Fibroblast of villous mesenchyme (primary cell): ENCODE measurements around the gene AURKAIP1. TPM values are rescaled to one million over a fixed set of nuclear protein-coding genes. Genes with fewer than 3 reads are reported as not detected.

ENCODE experiments used
- DNase-seq: peaks from one replicate; pipeline ENCODE4 v3.0.0-alpha.2; 2010; ENCODE audit warnings: low read depth
- H3K4me3 ChIP-seq: 2 replicates; pipeline ENCODE4 v1.5.1; 2011; ENCODE audit warnings: low read depth, mild to moderate bottlenecking, low read length
- CTCF ChIP-seq: IDR thresholded peaks from 2 replicates; pipeline ENCODE4 v1.5.1; 2012; ENCODE audit warnings: low read depth, mild to moderate bottlenecking, low read length; ENCODE audit not compliant: insufficient read depth
- total RNA-seq: library from RNA; depleted of rRNA; stranded (reverse); fragments of >200 nt; gene quantifications from 2 replicates; pipeline ENCODE4 v1.2.3, GENCODE V29; 2012

Gene AURKAIP1
- total RNA-seq, 1 donor: 94.1 TPM

- H3K4me3 ChIP-seq: no peak overlapping the region
- TF ChIP-seq CTCF: no peak
These were observed 21.4 kb downstream of the AURKAIP1 start for GRCh38 chr1:1353389-1354151.

GRCh38 chr1:1352786-1353388 lies 22.1 kb downstream of the AURKAIP1 start:
- no peak overlapping the region for H3K4me3 ChIP-seq
- TF ChIP-seq CTCF: no peak
- no peak for DNase-seq

More at GRCh38 chr1:1353389-1354151, 21.4 kb downstream of the AURKAIP1 start:
- no peak for DNase-seq

- TF ChIP-seq CTCF: no peak
- DNase-seq: peak; percentile 42
- peak overlapping the region; percentile 7 for H3K4me3 ChIP-seq
These were observed 23.2 kb downstream of the AURKAIP1 start for GRCh38 chr1:1351511-1352427.

GRCh38 chr1:1349256-1350012 lies 25.6 kb downstream of the AURKAIP1 start, which contains the start of gene DVL1:
TSS of gene DVL1 (minus strand) at chr1:1349418. CDS start at chr1:1349065, 353 bp downstream.
- TF ChIP-seq CTCF: peak; percentile 49
- peak; percentile 75 for DNase-seq
- H3K4me3 ChIP-seq: peak within 1 kb of the TSS; percentile 71

GRCh38 chr1:1348420-1349255 lies 26.4 kb downstream of the AURKAIP1 start:
- no peak for TF ChIP-seq CTCF
- DNase-seq: peak; percentile 64
- peak overlapping the region; percentile 71 for H3K4me3 ChIP-seq
